ENCODE measurements around the gene FBXL17.

Gene FBXL17

DNA sequence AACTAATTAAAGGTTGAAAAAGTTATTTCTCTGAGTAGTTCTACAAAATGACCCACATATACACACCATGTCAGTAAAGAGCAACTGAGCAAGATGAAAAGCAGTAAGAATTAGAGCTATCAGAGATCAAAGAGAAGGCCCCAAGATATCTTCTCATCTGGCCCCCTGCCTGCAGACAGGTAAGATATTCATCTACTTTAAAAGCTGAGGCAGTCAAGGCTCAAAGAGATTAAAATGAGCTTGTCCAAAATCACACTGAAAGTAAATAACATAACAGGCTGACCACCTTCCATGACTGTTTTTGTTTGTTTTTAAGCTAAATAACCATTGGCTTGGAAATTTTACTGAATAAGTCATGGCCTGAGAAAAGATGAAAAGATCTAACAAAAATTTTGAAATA lies 266.2 kb downstream of the FBXL17 start:
- no peak for DNase-seq (ENCODE audit: low read depth in 2 of 2)
- TF ChIP-seq, protein P1, sequence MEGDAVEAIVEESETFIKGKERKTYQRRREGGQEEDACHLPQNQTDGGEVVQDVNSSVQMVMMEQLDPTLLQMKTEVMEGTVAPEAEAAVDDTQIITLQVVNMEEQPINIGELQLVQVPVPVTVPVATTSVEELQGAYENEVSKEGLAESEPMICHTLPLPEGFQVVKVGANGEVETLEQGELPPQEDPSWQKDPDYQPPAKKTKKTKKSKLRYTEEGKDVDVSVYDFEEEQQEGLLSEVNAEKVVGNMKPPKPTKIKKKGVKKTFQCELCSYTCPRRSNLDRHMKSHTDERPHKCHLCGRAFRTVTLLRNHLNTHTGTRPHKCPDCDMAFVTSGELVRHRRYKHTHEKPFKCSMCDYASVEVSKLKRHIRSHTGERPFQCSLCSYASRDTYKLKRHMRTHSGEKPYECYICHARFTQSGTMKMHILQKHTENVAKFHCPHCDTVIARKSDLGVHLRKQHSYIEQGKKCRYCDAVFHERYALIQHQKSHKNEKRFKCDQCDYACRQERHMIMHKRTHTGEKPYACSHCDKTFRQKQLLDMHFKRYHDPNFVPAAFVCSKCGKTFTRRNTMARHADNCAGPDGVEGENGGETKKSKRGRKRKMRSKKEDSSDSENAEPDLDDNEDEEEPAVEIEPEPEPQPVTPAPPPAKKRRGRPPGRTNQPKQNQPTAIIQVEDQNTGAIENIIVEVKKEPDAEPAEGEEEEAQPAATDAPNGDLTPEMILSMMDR (IDR thresholded peaks at IDR 0.05; ENCODE audit: low read depth, low read length): no peak
- H3K4me3 ChIP-seq (replicated peaks in 1 of 2; ENCODE audit: low read depth in 2 of 2, low read length in 2 of 2): no peak overlapping the region

DNA sequence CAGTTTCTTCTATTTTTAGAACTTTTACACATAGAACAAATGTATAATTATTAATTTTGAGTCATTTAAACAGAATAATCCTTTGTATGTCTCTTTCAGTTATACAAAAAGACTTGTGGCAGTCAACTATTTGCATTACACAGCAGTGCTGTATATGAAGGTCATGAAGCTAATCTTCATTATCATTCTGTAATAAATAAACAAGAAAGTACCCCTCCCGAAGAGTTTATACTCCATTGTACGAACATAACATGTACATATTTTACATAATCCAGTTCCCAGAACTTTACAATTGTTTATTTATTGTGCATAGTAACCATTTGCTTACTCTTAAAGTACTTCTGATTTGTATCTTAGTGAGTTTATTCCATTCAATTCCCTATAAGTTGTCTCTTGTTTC lies 267.9 kb downstream of the FBXL17 start:
- TF ChIP-seq, protein P1 (IDR thresholded peaks at IDR 0.05; ENCODE audit: low read depth, low read length): no peak
- no peak for DNase-seq (ENCODE audit: low read depth in 2 of 2)
- no peak overlapping the region for H3K4me3 ChIP-seq (replicated peaks in 1 of 2; ENCODE audit: low read depth in 2 of 2, low read length in 2 of 2)

- no peak overlapping the region for H3K4me3 ChIP-seq (replicated peaks in 1 of 2; ENCODE audit: low read depth in 2 of 2, low read length in 2 of 2)
- TF ChIP-seq, protein P1 (IDR thresholded peaks at IDR 0.05; ENCODE audit: low read depth, low read length): no peak
- DNase-seq (ENCODE audit: low read depth in 2 of 2): no peak
Measured at GRCh38 chr5:108111736-108112135, 270.2 kb downstream of the FBXL17 start.

DNA sequence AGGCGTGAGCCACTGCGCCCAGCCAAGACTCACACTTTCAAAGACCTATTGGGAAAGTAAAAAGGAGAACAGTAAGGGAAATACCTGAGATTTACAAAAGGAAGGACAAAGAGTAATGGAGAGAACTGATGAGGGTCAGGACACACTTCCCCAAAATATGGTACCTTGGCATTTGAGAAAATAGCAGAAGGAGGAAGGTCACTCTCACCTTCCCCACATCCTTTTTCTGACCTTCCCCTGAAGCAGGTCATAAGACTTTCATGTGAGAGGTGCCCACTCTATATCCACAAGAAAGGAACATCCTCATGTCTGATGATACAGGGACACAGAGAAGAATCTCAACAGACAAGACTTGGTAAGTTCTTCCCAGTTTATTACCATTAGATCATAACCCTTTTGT lies 272.8 kb downstream of the FBXL17 start:
- TF ChIP-seq, protein P1 (IDR thresholded peaks at IDR 0.05; ENCODE audit: low read depth, low read length): no peak
- H3K4me3 ChIP-seq (replicated peaks in 1 of 2; ENCODE audit: low read depth in 2 of 2, low read length in 2 of 2): no peak overlapping the region
- DNase-seq (ENCODE audit: low read depth in 2 of 2): no peak

GRCh38 chr5:108104448-108104847 lies 277.4 kb downstream of the FBXL17 start:
- DNase-seq (ENCODE audit: low read depth in 2 of 2): no peak
- no peak overlapping the region for H3K4me3 ChIP-seq (replicated peaks in 1 of 2; ENCODE audit: low read depth in 2 of 2, low read length in 2 of 2)
- TF ChIP-seq, protein P1 (IDR thresholded peaks at IDR 0.05; ENCODE audit: low read depth, low read length): no peak

DNA sequence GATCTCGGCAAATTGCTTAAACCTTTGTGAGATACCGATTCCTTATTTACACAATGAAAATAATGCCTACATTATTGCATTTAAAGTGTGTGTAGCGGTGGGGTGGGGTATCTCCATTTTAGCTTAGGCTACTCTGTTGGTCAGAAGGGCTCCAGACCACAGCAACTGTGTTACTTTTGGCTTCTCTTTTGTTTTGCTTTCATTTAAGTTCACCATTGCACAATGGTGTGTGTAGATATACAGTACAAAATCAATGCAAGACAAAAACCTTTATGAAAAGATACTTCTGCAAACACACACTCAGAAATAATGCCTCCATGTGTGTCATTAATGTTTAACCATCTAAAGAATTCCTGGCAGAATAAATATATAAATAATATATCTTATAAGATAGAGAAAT lies 279.4 kb downstream of the FBXL17 start:
- DNase-seq (ENCODE audit: low read depth in 2 of 2): peak in 1 of 2 donors; percentile 26
- no peak overlapping the region for H3K4me3 ChIP-seq (replicated peaks in 1 of 2; ENCODE audit: low read depth in 2 of 2, low read length in 2 of 2)

DNA sequence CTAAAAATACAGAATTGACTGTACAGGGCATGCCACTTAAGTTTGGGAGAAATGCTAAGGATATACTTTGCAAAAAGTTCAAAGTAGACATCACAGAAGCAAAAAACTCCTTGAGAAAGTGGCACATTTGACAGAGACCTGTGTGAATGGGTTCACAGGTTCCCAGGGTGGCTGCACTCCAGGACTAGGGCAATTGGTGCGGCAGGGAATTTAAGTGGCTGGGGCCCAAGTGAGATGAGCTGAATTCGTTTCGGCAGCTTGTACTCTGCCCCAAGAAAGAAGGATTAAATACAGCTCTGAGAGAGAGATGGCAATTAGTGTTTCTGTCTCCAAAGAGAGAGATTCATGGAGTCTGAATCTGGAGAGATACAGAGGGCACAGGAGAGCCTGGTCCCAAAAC lies 280.1 kb downstream of the FBXL17 start:
- H3K4me3 ChIP-seq (replicated peaks in 1 of 2; ENCODE audit: low read depth in 2 of 2, low read length in 2 of 2): no peak overlapping the region
- no peak for DNase-seq (ENCODE audit: low read depth in 2 of 2)
- TF ChIP-seq, protein P1 (IDR thresholded peaks at IDR 0.05; ENCODE audit: low read depth, low read length): no peak

More for the DNA sequence above, 279.4 kb downstream of the FBXL17 start:
- TF ChIP-seq, protein P1 (IDR thresholded peaks at IDR 0.05; ENCODE audit: low read depth, low read length): no peak

Data from cardiac fibroblast (primary cell).